Measurements from ENCODE around the gene RGS18.
"Not testable (repeated sequence)": the region's sequence is repeated elsewhere in the genome, so short reads cannot be mapped to it uniquely, and the experiment has no call there.

The RGS18 gene

GRCh38 chr1:192158181-192158580 lies at the start of gene RGS18:
Gene RGS18, plus strand, starts transcription at chr1:192158462. Its CDS starts 176 bp downstream, at chr1:192158638.
- DNase-seq (ENCODE audit: low read depth): no peak

GRCh38 chr1:192109576-192109975 lies 48.7 kb upstream of the RGS18 start:
- DNase-seq (ENCODE audit: low read depth): no peak

- no peak for DNase-seq (ENCODE audit: low read depth)
These were observed 43.3 kb upstream of the RGS18 start for GRCh38 chr1:192115000-192115399.

- DNase-seq (ENCODE audit: low read depth): no peak
These were observed 39.3 kb upstream of the RGS18 start for GRCh38 chr1:192118881-192119405.

GRCh38 chr1:192119701-192120100 lies 38.6 kb upstream of the RGS18 start:
- no peak for DNase-seq (ENCODE audit: low read depth)

GRCh38 chr1:192122668-192123067 lies 35.6 kb upstream of the RGS18 start:
- no peak for DNase-seq (ENCODE audit: low read depth)

- no peak for DNase-seq (ENCODE audit: low read depth)
These were observed 35.0 kb upstream of the RGS18 start for GRCh38 chr1:192123212-192123611.

GRCh38 chr1:192126030-192126619 lies 32.1 kb upstream of the RGS18 start:
- DNase-seq (ENCODE audit: low read depth): no peak

GRCh38 chr1:192130175-192130574 lies 28.1 kb upstream of the RGS18 start:
- DNase-seq (ENCODE audit: low read depth): no peak

- DNase-seq (ENCODE audit: low read depth): not testable (repeated sequence)
These were observed 27.4 kb upstream of the RGS18 start for GRCh38 chr1:192130865-192131264.

- DNase-seq (ENCODE audit: low read depth): no peak
These were observed 26.3 kb upstream of the RGS18 start for GRCh38 chr1:192131914-192132313.

GRCh38 chr1:192133350-192133926 lies 24.8 kb upstream of the RGS18 start:
- DNase-seq (ENCODE audit: low read depth): no peak

- no peak for DNase-seq (ENCODE audit: low read depth)
These were observed 17.9 kb upstream of the RGS18 start for GRCh38 chr1:192140382-192140781.

- DNase-seq (ENCODE audit: low read depth): no peak
These were observed 11.0 kb upstream of the RGS18 start for GRCh38 chr1:192147221-192147620.

GRCh38 chr1:192147696-192148095 lies 10.6 kb upstream of the RGS18 start:
- DNase-seq (ENCODE audit: low read depth): no peak

- no peak for DNase-seq (ENCODE audit: low read depth)
These were observed 7.1 kb upstream of the RGS18 start for GRCh38 chr1:192151176-192151575.

- DNase-seq (ENCODE audit: low read depth): no peak
These were observed 5.0 kb upstream of the RGS18 start for GRCh38 chr1:192153276-192153675.

- DNase-seq (ENCODE audit: low read depth): no peak
These were observed 1.2 kb upstream of the RGS18 start for GRCh38 chr1:192157067-192157466.

GRCh38 chr1:192159014-192159413 lies 752 bp downstream of the RGS18 start:
- DNase-seq (ENCODE audit: low read depth): no peak

- DNase-seq (ENCODE audit: low read depth): no peak
These were observed 1.5 kb downstream of the RGS18 start for GRCh38 chr1:192159781-192160180.

- DNase-seq (ENCODE audit: low read depth): no peak
These were observed 1.9 kb downstream of the RGS18 start for GRCh38 chr1:192160196-192160595.

GRCh38 chr1:192161976-192162375 lies 3.7 kb downstream of the RGS18 start:
- DNase-seq (ENCODE audit: low read depth): no peak

- no peak for DNase-seq (ENCODE audit: low read depth)
These were observed 4.1 kb downstream of the RGS18 start for GRCh38 chr1:192162376-192162775.

- not testable (repeated sequence) for DNase-seq (ENCODE audit: low read depth)
These were observed 6.7 kb downstream of the RGS18 start for GRCh38 chr1:192165002-192165401.
